ENCODE data around the gene FAM120B. TPM values are rescaled to one million over a fixed set of nuclear protein-coding genes. Genes with fewer than 3 reads are reported as not detected.
A peak's percentile ranks its signal among the peaks of the same experiment; 100 is the strongest.

The FAM120B gene
- total and polyA plus RNA-seq, 2 of the 4 experiments (the other 2 are of a cell fraction), result 15.3 to 28.0 TPM

DNA sequence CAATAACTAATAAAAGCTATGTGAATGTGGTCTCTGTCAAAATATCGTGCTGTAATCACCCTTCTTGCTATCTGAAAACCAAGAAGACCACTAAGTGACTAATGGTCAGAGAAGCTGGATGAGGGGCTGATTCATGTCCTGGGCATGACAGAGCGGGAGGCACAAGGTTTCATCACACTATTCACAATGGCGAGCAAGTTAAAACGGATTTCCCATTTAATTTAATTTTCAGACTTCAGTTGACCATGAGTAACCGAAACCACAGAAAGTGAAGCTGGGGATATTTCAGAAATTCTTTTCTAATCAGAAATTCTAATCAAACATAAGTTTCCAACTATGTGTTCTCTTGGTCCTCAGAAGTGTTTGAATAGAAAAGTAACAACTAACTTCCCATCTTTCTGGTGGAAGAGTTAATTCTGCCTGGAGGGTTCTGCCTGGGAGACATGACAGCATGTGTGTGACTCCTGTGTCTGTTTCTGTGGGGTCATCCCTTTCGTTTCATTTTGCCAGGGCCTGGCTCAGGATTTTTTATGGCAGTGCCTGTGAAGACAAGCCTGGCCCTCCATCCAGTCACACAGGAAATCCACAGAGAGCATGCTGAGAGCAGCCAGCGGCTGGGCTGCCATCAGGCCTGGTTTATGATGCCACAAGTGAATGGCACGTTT, 98.9 kb downstream of the FAM120B start:
- Histone ChIP-seq H3K14ac (replicated peaks; ENCODE audit: low read depth, low read length) (peak overlapping the region; percentile 39), H3K18ac (ENCODE audit: low read depth, low read length) (peak overlapping the region; percentile 83), H4K91ac (ENCODE audit: insufficient read depth, low read depth, low read length) (peak overlapping the region; percentile 86), H2AFZ (replicated peaks; ENCODE audit: low read length, poor library complexity) (peak overlapping the region; percentile 80), H2BK5ac (ENCODE audit: low read depth, low read length, poor library complexity, severe bottlenecking) (peak overlapping the region; percentile 94), H2AK5ac (ENCODE audit: low read depth, low read length) (peak overlapping the region; percentile 81), H2BK120ac (ENCODE audit: low read depth, low read length) (peak overlapping the region; percentile 95), H2BK20ac (ENCODE audit: low read depth, low read length) (peak overlapping the region; percentile 84), H3K27ac (ENCODE audit: insufficient read depth, low read length) (peak overlapping the region; percentile 93), H3K9me3 (ENCODE audit: control insufficient read depth, insufficient read depth, low read length) (no peaks in the 10 kb centered on the region; the same call in 1 of the 2 replicates), H3K4ac (ENCODE audit: low read depth, low read length) (peak overlapping the region; percentile 92), H3K9ac (ENCODE audit: low read depth, low read length) (peak overlapping the region; percentile 11; the same call in 1 of the 2 replicates), H4K5ac (ENCODE audit: low read depth, low read length) (peak overlapping the region; percentile 76; the same call in 1 of the 2 replicates), H3K4me2 (ENCODE audit: low read depth, low read length) (peak overlapping the region; percentile 75), H3K27me3 (ENCODE audit: control insufficient read depth, insufficient read depth, low read length) (no peaks in the 10 kb centered on the region), H3K79me1 (ENCODE audit: low read depth in 1 of 2, low read length in 2 of 2) (peaks cover 0 to 11% of the 10 kb centered on the region in 2 experiments; a peak in 1 of 4 replicates), H3K36me3 (ENCODE audit: control insufficient read depth, insufficient read depth, low read length) (peaks cover 25% of the 10 kb centered on the region), H3K56ac (ENCODE audit: extremely low read depth, insufficient read depth, low read length) (peak overlapping the region; percentile 94), H4K8ac (ENCODE audit: low read depth in 2 of 2, low read length in 2 of 2) (peak overlapping the region; percentile 34 to 88), H3K9me1 (ENCODE audit: insufficient read depth, low read length) (peaks cover 14% of the 10 kb centered on the region), H3K4me1 (ENCODE audit: control insufficient read depth, insufficient read depth, low read length) (peaks cover 26% of the 10 kb centered on the region), H4K20me1 (ENCODE audit: insufficient read depth, low read length) (no peaks in the 10 kb centered on the region), H3K23ac (ENCODE audit: low read depth, low read length) (peak overlapping the region; percentile 78), H2BK15ac (ENCODE audit: low read depth, low read length) (peak overlapping the region; percentile 55), H3K4me3 (ENCODE audit: insufficient read depth, low read depth, low read length) (no peak overlapping the region), H2AK9ac (replicated peaks; ENCODE audit: low read depth, low read length, poor library complexity) (peak overlapping the region; percentile 93)
- in situ Hi-C loops (cut with MboI; ENCODE audit: low sequenced_read_pairs) (no loop called here), intact Hi-C loops (cut with micrococcal nuclease) (loop anchor here (1.0 kb wide), 1 partner anchor 33 kb away; no protein-coding TSS in a partner anchor), dilution Hi-C loops (cut with HindIII; ENCODE audit: low sequenced_read_pairs, unreplicated experiment) (no loop called here)
- peak; percentile 83 for ATAC-seq (ENCODE audit: low read depth)
- POLR2A ChIA-PET (ENCODE audit: unreplicated experiment), result interaction anchor here (1.4 kb wide), 1 partner anchor 32 kb away, joined by 3 read pairs; no protein-coding TSS in a partner anchor
- 0% methylated on average over 1 of the region's 8 CpGs; no CpG with 5 or more reads in 1 of the 2 experiments for WGBS, 2 experiments (ENCODE audit: extremely low coverage in 2 of 2, insufficient read length in 1 of 2)
- TF ChIP-seq MAFK (IDR thresholded peaks at IDR 0.05; ENCODE audit: low read depth, low read length) (no peak), CEBPB (IDR thresholded peaks at IDR 0.05; ENCODE audit: low read depth, low read length) (peak; percentile 96), BHLHE40 (IDR thresholded peaks at IDR 0.05; ENCODE audit: low read depth, low read length) (peak; percentile 66; the same call in 1 of the 2 replicates), RCOR1 (IDR thresholded peaks at IDR 0.05; ENCODE audit: insufficient replicate concordance, low read length) (no peak), MXI1 (IDR thresholded peaks at IDR 0.05; ENCODE audit: borderline replicate concordance, low read depth, low read length) (no peak), MAZ (IDR thresholded peaks at IDR 0.05; ENCODE audit: borderline replicate concordance, low read depth, low read length) (no peak), POLR2A (IDR thresholded peaks at IDR 0.05; ENCODE audit: low read depth, low read length) (no peak), FOS (IDR thresholded peaks at IDR 0.05; ENCODE audit: low read depth, low read length) (peak; percentile 91), RFX5 (IDR thresholded peaks at IDR 0.05; ENCODE audit: low read depth, low read length) (no peak)
- TF ChIP-seq, protein P1, sequence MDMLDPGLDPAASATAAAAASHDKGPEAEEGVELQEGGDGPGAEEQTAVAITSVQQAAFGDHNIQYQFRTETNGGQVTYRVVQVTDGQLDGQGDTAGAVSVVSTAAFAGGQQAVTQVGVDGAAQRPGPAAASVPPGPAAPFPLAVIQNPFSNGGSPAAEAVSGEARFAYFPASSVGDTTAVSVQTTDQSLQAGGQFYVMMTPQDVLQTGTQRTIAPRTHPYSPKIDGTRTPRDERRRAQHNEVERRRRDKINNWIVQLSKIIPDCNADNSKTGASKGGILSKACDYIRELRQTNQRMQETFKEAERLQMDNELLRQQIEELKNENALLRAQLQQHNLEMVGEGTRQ (IDR thresholded peaks at IDR 0.05; ENCODE audit: low read depth, low read length), result peak; percentile 19; the same call in 1 of the 2 replicates
- CTCF ChIA-PET, result interaction anchor here (0.7 kb wide), 2 partner anchors 8 to 28 kb away, joined by 3 read pairs; no protein-coding TSS in a partner anchor
- peak; percentile 97 for DNase-seq
- BruUV-seq (replicated peaks), result TSS peak; percentile 26
